NAMALWA (cell line): ENCODE results near the gene CILP2.

ENCODE experiments used
- DNase-seq: peaks from one replicate; pipeline ENCODE4 v3.0.0-alpha.2; 2015; ENCODE audit warnings: low spot score

CILP2 gene

GRCh38 chr19:19563348-19563848 is 25.3 kb downstream of the CILP2 start:
- DNase-seq = no peak

- DNase-seq = no peak
Measured at GRCh38 chr19:19566306-19566705, 28.2 kb downstream of the CILP2 start.

- DNase-seq = no peak
Measured at GRCh38 chr19:19567391-19567790, 29.3 kb downstream of the CILP2 start.

GRCh38 chr19:19568802-19569756 is 31.0 kb downstream of the CILP2 start:
- no peak for DNase-seq

- no peak for DNase-seq
Measured at GRCh38 chr19:19570571-19570970, 32.5 kb downstream of the CILP2 start.

- no peak for DNase-seq
Measured at GRCh38 chr19:19571071-19571786, 33.2 kb downstream of the CILP2 start.

GRCh38 chr19:19575411-19575810 is 37.3 kb downstream of the CILP2 start:
- DNase-seq = no peak

- no peak for DNase-seq
Measured at GRCh38 chr19:19578252-19578651, 40.2 kb downstream of the CILP2 start.

- no peak for DNase-seq
Measured at GRCh38 chr19:19579533-19580361, 41.7 kb downstream of the CILP2 start.

GRCh38 chr19:19580418-19580817 is 42.4 kb downstream of the CILP2 start:
- no peak for DNase-seq

- DNase-seq = no peak
Measured at GRCh38 chr19:19581391-19581790, 43.3 kb downstream of the CILP2 start.

- no peak for DNase-seq
Measured at GRCh38 chr19:19582471-19582870, 44.4 kb downstream of the CILP2 start.

- DNase-seq = no peak
Measured at GRCh38 chr19:19584356-19584755, 46.3 kb downstream of the CILP2 start.

- no peak for DNase-seq
Measured at GRCh38 chr19:19587771-19588170, 49.7 kb downstream of the CILP2 start.

- DNase-seq = no peak
Measured at GRCh38 chr19:19588546-19588945, 50.5 kb downstream of the CILP2 start.

GRCh38 chr19:19591133-19591825 is 53.2 kb downstream of the CILP2 start:
- DNase-seq = no peak

GRCh38 chr19:19592690-19593089 is 54.6 kb downstream of the CILP2 start:
- no peak for DNase-seq

- DNase-seq = no peak
Measured at GRCh38 chr19:19594381-19594780, 56.3 kb downstream of the CILP2 start.

- no peak for DNase-seq
Measured at GRCh38 chr19:19595171-19595701, 57.2 kb downstream of the CILP2 start.
